ENCODE measurements around the gene IL31.

The IL31 gene

DNA sequence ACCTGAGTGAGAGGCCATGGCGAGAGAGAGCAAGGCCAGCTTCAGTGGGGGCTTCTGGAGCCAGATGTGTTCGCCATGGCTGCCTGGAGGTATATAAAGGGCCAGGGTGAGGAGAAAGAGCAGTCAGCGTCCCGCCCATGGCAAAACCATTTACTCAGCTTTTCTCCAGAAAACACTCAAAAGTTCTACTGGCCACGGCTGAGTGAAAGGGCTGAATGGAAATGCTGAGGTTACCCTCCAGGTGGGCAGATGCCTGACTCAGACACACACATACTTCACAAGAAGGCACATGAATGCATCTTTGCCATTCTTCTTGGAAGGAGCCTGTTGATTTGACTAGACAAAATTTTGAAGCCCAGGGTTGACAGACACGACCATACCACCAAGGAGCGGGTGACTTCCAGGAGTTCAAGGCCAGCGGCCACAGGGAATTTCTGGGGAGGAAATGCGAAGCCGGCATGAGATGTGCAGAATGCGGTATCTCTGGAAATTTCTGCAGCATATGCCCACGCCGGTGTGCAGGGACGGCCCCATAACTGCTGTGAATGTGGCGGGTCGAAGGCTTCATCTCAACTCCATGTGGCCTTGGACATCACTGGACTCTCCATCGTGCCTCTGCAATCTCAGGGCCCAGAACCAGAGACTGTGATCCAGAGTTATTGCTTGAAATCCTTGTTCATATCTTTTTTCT is at the start of gene IL31:
Gene IL31 (minus strand): TSS at position 67 of the 691 bp plus-strand sequence. CDS start 49 bp downstream, at position 18.
- H3K9me2 ChIP-seq (replicated peaks; ENCODE audit: insufficient read depth, low read length), result no peaks in the 10 kb centered on the region
- H4K20me1 ChIP-seq (ENCODE audit: low read depth, low read length), result no peaks in the 10 kb centered on the region
- no peak within 1 kb of the TSS for H2AFZ ChIP-seq (ENCODE audit: low read depth, low read length, severe bottlenecking)
- no peaks in the 10 kb centered on the region for H3K27me3 ChIP-seq (ENCODE audit: low read length)
- H3K36me3 ChIP-seq (ENCODE audit: low read length), result no peaks in the 10 kb centered on the region
- no peaks in the 10 kb centered on the region for H3K79me2 ChIP-seq (ENCODE audit: insufficient read depth, low read length)
- H3K9ac ChIP-seq (ENCODE audit: low read length), result no peak within 1 kb of the TSS
- no peak for TF ChIP-seq EZH2phosphoT487 (conservative IDR thresholded peaks at IDR 0.05; ENCODE audit: low read length)
- TF ChIP-seq, protein P1, sequence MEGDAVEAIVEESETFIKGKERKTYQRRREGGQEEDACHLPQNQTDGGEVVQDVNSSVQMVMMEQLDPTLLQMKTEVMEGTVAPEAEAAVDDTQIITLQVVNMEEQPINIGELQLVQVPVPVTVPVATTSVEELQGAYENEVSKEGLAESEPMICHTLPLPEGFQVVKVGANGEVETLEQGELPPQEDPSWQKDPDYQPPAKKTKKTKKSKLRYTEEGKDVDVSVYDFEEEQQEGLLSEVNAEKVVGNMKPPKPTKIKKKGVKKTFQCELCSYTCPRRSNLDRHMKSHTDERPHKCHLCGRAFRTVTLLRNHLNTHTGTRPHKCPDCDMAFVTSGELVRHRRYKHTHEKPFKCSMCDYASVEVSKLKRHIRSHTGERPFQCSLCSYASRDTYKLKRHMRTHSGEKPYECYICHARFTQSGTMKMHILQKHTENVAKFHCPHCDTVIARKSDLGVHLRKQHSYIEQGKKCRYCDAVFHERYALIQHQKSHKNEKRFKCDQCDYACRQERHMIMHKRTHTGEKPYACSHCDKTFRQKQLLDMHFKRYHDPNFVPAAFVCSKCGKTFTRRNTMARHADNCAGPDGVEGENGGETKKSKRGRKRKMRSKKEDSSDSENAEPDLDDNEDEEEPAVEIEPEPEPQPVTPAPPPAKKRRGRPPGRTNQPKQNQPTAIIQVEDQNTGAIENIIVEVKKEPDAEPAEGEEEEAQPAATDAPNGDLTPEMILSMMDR (IDR thresholded peaks at IDR 0.05; ENCODE audit: insufficient read depth, low read length, poor library complexity, severe bottlenecking), result no peak
- H3K4me3 ChIP-seq (ENCODE audit: insufficient read depth, low read length, poor library complexity, severe bottlenecking), result no peak within 1 kb of the TSS
- H3K27ac ChIP-seq (ENCODE audit: low read depth, low read length), result no peak within 1 kb of the TSS
- no peaks in the 10 kb centered on the region for H3F3A ChIP-seq (ENCODE audit: insufficient read depth)
- no peak within 1 kb of the TSS for H3K4me2 ChIP-seq (ENCODE audit: low read depth, low read length, poor library complexity, severe bottlenecking)
- H3K9me3 ChIP-seq (ENCODE audit: insufficient read depth, low read length), result no peaks in the 10 kb centered on the region

DNA sequence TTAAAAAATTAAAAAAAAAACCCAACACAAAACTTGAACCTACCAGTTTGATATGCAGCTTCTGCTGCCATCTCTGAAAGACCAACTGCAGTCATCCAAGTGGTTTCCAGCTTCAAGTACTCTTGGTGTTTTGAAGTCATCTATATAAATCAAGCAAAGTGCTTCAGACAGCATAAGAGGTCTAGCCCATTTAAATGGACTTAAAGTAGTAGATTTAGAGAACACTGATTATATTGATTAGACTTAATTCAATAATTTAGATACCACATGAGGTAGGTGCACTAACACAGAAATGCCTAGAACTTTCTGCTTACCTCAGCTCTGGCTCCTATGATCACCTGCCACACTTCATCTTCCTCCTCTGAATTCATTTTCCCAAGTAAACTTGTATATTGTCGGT is 42.4 kb upstream of the IL31 start:
- no peak overlapping the region for H3K9ac ChIP-seq (ENCODE audit: low read length)
- no peak for TF ChIP-seq EZH2phosphoT487 (conservative IDR thresholded peaks at IDR 0.05; ENCODE audit: low read length)
- TF ChIP-seq, protein P1 (IDR thresholded peaks at IDR 0.05; ENCODE audit: insufficient read depth, low read length, poor library complexity, severe bottlenecking), result no peak
- no peak overlapping the region for H3K4me2 ChIP-seq (ENCODE audit: low read depth, low read length, poor library complexity, severe bottlenecking)
- H3K79me2 ChIP-seq (ENCODE audit: insufficient read depth, low read length), result peaks cover 14% of the 10 kb centered on the region
- H3K9me3 ChIP-seq (ENCODE audit: insufficient read depth, low read length), result no peaks in the 10 kb centered on the region
- peaks cover 27% of the 10 kb centered on the region for H3K36me3 ChIP-seq (ENCODE audit: low read length)
- H3K9me2 ChIP-seq (replicated peaks; ENCODE audit: insufficient read depth, low read length), result no peaks in the 10 kb centered on the region
- no peak overlapping the region for H3K27ac ChIP-seq (ENCODE audit: low read depth, low read length)
- H2AFZ ChIP-seq (ENCODE audit: low read depth, low read length, severe bottlenecking), result no peak overlapping the region
- no peaks in the 10 kb centered on the region; the same call in 1 of the 2 replicates for H4K20me1 ChIP-seq (ENCODE audit: low read depth, low read length)
- H3K4me3 ChIP-seq (ENCODE audit: insufficient read depth, low read length, poor library complexity, severe bottlenecking), result no peak overlapping the region
- H3F3A ChIP-seq (ENCODE audit: insufficient read depth), result 0 out of 2 replicates have a peak, but pooled peaks cover 5% of the 10 kb centered on the region
- H3K27me3 ChIP-seq (ENCODE audit: low read length), result no peaks in the 10 kb centered on the region

DNA sequence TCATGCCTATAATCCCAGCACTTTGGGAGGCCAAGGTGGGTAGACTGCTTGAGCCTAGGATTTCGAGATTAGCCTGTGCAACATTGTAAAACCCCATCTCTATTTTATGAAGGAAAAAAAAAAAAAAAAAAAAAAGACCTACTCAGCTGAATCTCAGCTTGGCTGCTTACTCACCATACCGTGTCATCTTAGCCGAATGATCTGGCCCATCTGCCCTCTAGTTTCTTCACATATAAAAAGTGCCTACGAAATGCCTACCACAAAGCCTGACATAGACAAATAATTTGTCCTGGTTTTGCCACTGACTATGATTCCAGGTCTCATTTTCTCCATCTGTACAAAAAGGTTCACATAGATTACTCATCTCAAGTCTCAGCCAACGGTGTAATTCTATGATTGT is 41.8 kb upstream of the IL31 start:
- Histone ChIP-seq H4K20me1 (ENCODE audit: low read depth, low read length) (no peaks in the 10 kb centered on the region), H3K79me2 (ENCODE audit: insufficient read depth, low read length) (peaks cover 8% of the 10 kb centered on the region; the same call in 1 of the 2 replicates), H3K9me3 (ENCODE audit: insufficient read depth, low read length) (no peaks in the 10 kb centered on the region), H3K9me2 (replicated peaks; ENCODE audit: insufficient read depth, low read length) (no peaks in the 10 kb centered on the region), H3K27me3 (ENCODE audit: low read length) (no peaks in the 10 kb centered on the region), H3K36me3 (ENCODE audit: low read length) (peaks cover 28% of the 10 kb centered on the region), H3K27ac (ENCODE audit: low read depth, low read length) (no peak overlapping the region), H3K4me2 (ENCODE audit: low read depth, low read length, poor library complexity, severe bottlenecking) (no peak overlapping the region), H3K4me3 (ENCODE audit: insufficient read depth, low read length, poor library complexity, severe bottlenecking) (no peak overlapping the region), H3F3A (ENCODE audit: insufficient read depth) (0 out of 2 replicates have a peak, but pooled peaks cover 2% of the 10 kb centered on the region), H2AFZ (ENCODE audit: low read depth, low read length, severe bottlenecking) (no peak overlapping the region), H3K9ac (ENCODE audit: low read length) (no peak overlapping the region)
- TF ChIP-seq, protein P1 (IDR thresholded peaks at IDR 0.05; ENCODE audit: insufficient read depth, low read length, poor library complexity, severe bottlenecking), result no peak
- TF ChIP-seq EZH2phosphoT487 (conservative IDR thresholded peaks at IDR 0.05; ENCODE audit: low read length), result no peak
